SK-N-SH treated with all-trans-retinoic acid at 6 μM for 48 hours (cell line): Measurements from ENCODE around the gene CCDC14.

Source experiments
- GLIS3 ChIP-seq: fragments of 250-450 bp; sonication (Bioruptor Pico); IDR thresholded peaks from 2 replicates; pipeline ENCODE4 v1.5.0; 2020; ENCODE audit warnings: mild to moderate bottlenecking, moderate library complexity
- TOX ChIP-seq: fragments of 250-450 bp; sonication (Bioruptor Pico); IDR thresholded peaks from 2 replicates; pipeline ENCODE4 v1.8.0; 2021; ENCODE audit warnings: mild to moderate bottlenecking, moderate library complexity, borderline replicate concordance
- ZFP30 ChIP-seq: fragments of 450-650 bp; formaldehyde crosslinking; IDR thresholded peaks from 2 replicates; pipeline ENCODE4 v1.5.0; 2022; ENCODE audit warnings: mild to moderate bottlenecking, moderate library complexity
- ZNF8 ChIP-seq: fragments of 450-650 bp; formaldehyde crosslinking; IDR thresholded peaks from 2 replicates; pipeline ENCODE4 v1.5.0; 2020; ENCODE audit warnings: mild to moderate bottlenecking, moderate library complexity
- TF ChIP-seq, protein P1 (sequence below): fragments of 250-450 bp; sonication (Bioruptor Pico); IDR thresholded peaks from 2 replicates; pipeline ENCODE4 v1.8.0; 2021; ENCODE audit warnings: low read depth, mild to moderate bottlenecking, moderate library complexity, borderline replicate concordance
- TF ChIP-seq, protein P2 (sequence below): fragments of 250-450 bp; sonication (Bioruptor Pico); IDR thresholded peaks from 2 replicates; pipeline ENCODE4 v1.8.0; 2020; ENCODE audit warnings: mild to moderate bottlenecking, moderate library complexity, borderline replicate concordance
- TF ChIP-seq, protein P3 (sequence below): fragments of 250-450 bp; sonication (Bioruptor Pico); IDR thresholded peaks from 2 replicates; pipeline ENCODE4 v1.5.0; 2020; ENCODE audit warnings: mild to moderate bottlenecking, moderate library complexity
- TF ChIP-seq, protein P4 (sequence below): fragments of 250-450 bp; sonication (Bioruptor Pico); IDR thresholded peaks from 2 replicates; pipeline ENCODE4 v1.5.1; 2020; ENCODE audit warnings: low read depth, mild to moderate bottlenecking, moderate library complexity

DNA sequence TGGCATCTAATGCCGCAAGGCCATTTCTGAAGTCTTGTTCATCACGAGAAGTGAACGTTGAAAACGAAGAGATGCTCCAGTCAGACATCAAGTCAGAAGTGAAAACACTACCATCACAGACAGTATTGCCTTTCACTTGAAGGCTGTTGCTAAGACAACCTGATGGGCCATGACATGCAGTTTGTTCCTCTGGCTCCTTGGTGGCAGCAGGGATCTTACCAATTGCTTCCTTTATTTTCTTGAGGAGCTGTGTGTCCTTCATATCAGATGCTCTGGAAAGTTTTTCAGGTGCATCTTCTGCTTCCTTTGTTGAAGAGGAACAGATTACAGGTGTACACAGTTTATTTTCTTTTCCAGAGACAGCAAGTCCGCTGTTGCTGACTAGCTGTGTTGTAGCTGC lies 46.2 kb downstream of the CCDC14 start:
- TF ChIP-seq, protein P1, sequence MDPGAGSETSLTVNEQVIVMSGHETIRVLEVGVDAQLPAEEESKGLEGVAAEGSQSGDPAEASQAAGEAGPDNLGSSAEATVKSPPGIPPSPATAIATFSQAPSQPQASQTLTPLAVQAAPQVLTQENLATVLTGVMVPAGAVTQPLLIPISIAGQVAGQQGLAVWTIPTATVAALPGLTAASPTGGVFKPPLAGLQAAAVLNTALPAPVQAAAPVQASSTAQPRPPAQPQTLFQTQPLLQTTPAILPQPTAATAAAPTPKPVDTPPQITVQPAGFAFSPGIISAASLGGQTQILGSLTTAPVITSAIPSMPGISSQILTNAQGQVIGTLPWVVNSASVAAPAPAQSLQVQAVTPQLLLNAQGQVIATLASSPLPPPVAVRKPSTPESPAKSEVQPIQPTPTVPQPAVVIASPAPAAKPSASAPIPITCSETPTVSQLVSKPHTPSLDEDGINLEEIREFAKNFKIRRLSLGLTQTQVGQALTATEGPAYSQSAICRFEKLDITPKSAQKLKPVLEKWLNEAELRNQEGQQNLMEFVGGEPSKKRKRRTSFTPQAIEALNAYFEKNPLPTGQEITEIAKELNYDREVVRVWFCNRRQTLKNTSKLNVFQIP (CRISPR knock-in tag), result no peak
- no peak for TF ChIP-seq ZNF8
- TF ChIP-seq GLIS3 (CRISPR knock-in tag), result no peak
- TF ChIP-seq, protein P2, sequence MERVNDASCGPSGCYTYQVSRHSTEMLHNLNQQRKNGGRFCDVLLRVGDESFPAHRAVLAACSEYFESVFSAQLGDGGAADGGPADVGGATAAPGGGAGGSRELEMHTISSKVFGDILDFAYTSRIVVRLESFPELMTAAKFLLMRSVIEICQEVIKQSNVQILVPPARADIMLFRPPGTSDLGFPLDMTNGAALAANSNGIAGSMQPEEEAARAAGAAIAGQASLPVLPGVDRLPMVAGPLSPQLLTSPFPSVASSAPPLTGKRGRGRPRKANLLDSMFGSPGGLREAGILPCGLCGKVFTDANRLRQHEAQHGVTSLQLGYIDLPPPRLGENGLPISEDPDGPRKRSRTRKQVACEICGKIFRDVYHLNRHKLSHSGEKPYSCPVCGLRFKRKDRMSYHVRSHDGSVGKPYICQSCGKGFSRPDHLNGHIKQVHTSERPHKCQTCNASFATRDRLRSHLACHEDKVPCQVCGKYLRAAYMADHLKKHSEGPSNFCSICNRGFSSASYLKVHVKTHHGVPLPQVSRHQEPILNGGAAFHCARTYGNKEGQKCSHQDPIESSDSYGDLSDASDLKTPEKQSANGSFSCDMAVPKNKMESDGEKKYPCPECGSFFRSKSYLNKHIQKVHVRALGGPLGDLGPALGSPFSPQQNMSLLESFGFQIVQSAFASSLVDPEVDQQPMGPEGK, result no peak
- TF ChIP-seq, protein P3, sequence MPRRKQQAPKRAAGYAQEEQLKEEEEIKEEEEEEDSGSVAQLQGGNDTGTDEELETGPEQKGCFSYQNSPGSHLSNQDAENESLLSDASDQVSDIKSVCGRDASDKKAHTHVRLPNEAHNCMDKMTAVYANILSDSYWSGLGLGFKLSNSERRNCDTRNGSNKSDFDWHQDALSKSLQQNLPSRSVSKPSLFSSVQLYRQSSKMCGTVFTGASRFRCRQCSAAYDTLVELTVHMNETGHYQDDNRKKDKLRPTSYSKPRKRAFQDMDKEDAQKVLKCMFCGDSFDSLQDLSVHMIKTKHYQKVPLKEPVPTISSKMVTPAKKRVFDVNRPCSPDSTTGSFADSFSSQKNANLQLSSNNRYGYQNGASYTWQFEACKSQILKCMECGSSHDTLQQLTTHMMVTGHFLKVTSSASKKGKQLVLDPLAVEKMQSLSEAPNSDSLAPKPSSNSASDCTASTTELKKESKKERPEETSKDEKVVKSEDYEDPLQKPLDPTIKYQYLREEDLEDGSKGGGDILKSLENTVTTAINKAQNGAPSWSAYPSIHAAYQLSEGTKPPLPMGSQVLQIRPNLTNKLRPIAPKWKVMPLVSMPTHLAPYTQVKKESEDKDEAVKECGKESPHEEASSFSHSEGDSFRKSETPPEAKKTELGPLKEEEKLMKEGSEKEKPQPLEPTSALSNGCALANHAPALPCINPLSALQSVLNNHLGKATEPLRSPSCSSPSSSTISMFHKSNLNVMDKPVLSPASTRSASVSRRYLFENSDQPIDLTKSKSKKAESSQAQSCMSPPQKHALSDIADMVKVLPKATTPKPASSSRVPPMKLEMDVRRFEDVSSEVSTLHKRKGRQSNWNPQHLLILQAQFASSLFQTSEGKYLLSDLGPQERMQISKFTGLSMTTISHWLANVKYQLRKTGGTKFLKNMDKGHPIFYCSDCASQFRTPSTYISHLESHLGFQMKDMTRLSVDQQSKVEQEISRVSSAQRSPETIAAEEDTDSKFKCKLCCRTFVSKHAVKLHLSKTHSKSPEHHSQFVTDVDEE (CRISPR knock-in tag), result no peak
- TF ChIP-seq, protein P4, sequence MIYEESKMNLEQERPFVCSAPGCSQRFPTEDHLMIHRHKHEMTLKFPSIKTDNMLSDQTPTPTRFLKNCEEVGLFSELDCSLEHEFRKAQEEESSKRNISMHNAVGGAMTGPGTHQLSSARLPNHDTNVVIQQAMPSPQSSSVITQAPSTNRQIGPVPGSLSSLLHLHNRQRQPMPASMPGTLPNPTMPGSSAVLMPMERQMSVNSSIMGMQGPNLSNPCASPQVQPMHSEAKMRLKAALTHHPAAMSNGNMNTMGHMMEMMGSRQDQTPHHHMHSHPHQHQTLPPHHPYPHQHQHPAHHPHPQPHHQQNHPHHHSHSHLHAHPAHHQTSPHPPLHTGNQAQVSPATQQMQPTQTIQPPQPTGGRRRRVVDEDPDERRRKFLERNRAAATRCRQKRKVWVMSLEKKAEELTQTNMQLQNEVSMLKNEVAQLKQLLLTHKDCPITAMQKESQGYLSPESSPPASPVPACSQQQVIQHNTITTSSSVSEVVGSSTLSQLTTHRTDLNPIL (CRISPR knock-in tag), result no peak
- TF ChIP-seq ZFP30 (CRISPR knock-in tag), result no peak
- TF ChIP-seq TOX, result no peak
